Choroid plexus epithelial cell (primary cell): Measurements from ENCODE around the gene TMEM175.

Experiments used
- DNase-seq: peaks from one replicate; pipeline ENCODE4 v3.0.0-alpha.2; 2010; ENCODE audit warnings: low read depth
- H3K4me3 ChIP-seq: 2 replicates; pipeline ENCODE4 v1.5.1; 2011; ENCODE audit warnings: low read depth, mild to moderate bottlenecking, control low read depth, low read length, moderate library complexity
- TF ChIP-seq, protein P1 (sequence below): conservative IDR thresholded peaks from 2 replicates; pipeline ENCODE4 v1.5.1; 2011; ENCODE audit warnings: low read depth, mild to moderate bottlenecking, control low read depth, inconsistent platforms, low read length, moderate library complexity

TMEM175 gene

DNA sequence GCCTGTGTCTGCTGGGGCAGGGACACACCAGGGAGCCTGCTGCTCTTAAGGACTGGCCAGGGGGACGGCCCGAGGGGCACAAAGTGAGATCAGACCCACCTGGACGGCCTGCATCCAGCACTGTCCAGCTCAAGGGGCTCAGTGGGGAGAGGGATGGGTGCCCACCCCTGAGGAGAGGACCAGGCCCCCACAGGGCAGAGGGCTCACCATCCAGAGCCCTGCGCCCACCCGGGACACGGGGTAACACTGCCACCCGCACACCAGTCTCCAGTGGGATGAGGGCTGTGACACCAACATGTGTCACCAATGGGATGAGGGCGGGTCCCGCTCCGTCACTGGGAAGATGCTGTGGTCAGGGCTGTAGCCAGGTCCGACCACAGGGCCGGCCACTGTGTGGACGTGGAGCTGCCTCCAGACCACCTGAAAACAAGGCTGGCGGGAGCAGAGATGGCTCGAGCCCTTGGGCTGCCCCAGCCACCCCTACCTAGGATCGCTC lies 27.9 kb downstream of the TMEM175 start:
- TF ChIP-seq, protein P1, sequence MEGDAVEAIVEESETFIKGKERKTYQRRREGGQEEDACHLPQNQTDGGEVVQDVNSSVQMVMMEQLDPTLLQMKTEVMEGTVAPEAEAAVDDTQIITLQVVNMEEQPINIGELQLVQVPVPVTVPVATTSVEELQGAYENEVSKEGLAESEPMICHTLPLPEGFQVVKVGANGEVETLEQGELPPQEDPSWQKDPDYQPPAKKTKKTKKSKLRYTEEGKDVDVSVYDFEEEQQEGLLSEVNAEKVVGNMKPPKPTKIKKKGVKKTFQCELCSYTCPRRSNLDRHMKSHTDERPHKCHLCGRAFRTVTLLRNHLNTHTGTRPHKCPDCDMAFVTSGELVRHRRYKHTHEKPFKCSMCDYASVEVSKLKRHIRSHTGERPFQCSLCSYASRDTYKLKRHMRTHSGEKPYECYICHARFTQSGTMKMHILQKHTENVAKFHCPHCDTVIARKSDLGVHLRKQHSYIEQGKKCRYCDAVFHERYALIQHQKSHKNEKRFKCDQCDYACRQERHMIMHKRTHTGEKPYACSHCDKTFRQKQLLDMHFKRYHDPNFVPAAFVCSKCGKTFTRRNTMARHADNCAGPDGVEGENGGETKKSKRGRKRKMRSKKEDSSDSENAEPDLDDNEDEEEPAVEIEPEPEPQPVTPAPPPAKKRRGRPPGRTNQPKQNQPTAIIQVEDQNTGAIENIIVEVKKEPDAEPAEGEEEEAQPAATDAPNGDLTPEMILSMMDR = no peak
- H3K4me3 ChIP-seq = no peak overlapping the region

DNA sequence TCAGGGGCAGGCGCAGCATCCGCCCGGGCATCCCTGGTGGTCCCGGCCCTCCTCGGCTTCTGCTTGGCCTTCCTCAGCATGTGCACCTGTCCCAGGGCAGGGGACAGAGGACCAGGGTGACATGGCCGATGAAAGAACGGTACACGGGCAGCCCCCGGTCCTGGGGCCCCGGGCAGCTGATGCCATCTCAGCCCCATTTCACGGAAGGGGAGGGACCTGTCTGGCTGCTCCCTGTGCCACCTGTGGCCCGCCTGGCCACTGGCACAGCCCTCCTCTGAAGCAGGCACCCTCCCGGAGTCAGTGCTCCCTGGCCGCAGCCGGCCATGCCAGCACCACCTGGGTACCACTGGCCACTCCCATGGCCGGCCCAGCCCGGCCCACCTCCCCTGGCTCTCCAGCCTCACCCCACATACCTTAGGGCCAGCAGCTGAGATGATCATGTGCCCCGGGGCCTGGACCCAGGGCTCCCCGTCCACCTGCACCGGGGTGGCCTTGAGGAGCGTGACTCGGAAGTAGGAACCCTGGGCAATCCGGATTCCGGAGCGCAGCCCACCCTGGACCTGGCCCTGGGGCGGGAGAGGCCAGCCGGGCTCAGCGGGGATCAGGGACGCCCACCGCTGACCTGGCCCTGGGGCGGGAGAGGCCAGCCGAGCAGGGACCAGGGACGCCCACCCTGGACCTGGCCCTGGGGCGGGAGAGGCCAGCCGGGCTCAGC lies 28.5 kb downstream of the TMEM175 start:
- TF ChIP-seq, protein P1 = no peak

More for the DNA sequence above, 27.9 kb downstream of the TMEM175 start:
- no peak for DNase-seq

DNA sequence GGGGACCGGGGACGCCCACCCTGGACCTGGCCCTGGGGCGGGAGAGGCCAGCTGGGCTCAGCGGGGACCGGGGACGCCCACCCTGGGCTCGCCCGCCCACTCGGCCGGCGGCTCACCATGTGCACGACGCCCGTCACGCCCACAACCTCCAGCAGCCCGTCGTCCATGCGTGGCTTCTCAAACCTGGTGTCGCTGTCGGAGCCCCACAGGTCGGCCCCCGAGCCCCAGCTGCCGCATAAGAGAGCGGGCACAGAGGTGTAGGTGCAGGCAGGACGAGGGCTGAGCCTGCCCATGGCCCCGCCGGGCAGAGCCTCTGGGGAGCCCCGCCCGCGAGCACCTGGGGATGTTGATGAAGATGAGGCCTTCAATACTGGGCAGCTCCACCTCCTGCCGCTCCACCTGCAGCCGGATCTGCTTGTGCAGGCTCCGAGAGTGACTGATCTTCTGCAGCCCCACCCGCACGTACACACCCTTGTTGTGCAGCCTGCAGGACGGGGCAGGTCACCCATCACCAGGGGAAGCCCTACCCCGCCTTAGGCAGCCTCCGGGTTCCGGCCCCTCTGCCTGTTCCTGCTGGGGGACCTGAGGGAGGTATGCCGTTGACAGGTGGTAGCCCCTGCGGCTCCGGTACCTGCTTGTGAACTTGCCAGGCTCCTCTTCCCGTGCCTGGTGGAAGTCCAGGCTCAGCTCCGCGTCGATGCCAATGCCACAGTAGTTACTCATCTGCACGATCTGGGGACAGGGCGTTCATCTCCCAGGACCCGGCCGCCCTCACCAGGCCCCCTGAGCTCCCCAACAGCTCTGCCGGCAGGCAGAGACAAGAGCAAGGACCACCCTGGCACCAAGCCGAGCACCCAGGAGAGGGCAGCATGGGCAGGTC lies 29.3 kb downstream of the TMEM175 start:
- H3K4me3 ChIP-seq = no peak overlapping the region
- TF ChIP-seq, protein P1 = no peak
- DNase-seq = no peak

More for the DNA sequence above, 28.5 kb downstream of the TMEM175 start:
- DNase-seq = no peak
- no peak overlapping the region for H3K4me3 ChIP-seq

DNA sequence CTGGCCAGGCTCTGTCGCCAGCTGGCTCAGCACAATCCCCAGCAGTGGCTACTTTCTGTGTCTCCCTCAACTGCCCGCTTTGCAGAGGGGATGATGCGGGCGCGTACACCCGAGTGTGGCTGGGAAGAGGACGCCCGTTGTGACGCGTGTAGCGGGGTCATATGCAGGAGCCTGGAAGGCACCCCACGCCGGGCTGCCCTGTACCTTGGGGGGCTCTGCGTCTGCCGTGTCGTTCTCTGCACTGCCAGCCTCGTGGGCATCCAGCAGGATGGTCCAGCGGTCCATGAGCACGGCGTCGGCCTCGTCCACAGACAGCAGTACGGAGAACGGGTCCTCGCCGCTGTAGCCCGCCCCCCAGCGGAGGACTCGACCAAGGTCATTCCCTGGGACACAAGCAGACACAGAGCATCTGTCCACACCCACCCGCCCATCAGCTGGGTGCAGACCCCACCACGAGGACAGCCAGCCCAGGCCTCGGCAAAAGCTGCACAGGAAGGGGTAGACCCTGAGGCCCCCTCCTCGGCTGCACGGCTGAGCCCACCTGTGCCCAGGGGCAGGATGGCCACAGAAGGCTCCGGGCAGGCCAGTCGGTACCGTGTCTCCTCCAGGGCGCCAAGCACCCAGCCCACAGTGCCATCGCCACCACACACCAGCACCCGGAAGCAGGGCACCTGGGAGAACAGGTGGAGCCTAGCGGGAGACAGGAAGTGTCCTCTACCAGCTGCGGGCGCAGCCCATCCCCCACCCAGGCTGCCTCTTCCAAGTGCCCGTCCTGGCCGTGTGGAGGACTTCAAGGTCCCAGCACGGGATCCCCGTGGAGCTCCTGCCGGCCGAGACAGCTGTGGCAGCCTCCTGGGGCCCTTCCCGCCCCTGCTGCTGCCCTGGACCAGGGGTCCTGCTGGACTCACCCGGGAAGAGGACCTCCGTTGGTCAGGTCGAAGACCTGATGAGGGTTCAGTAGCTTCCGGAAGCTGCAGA lies 30.3 kb downstream of the TMEM175 start:
- DNase-seq = no peak
- TF ChIP-seq, protein P1 = no peak
- no peak overlapping the region for H3K4me3 ChIP-seq

DNA sequence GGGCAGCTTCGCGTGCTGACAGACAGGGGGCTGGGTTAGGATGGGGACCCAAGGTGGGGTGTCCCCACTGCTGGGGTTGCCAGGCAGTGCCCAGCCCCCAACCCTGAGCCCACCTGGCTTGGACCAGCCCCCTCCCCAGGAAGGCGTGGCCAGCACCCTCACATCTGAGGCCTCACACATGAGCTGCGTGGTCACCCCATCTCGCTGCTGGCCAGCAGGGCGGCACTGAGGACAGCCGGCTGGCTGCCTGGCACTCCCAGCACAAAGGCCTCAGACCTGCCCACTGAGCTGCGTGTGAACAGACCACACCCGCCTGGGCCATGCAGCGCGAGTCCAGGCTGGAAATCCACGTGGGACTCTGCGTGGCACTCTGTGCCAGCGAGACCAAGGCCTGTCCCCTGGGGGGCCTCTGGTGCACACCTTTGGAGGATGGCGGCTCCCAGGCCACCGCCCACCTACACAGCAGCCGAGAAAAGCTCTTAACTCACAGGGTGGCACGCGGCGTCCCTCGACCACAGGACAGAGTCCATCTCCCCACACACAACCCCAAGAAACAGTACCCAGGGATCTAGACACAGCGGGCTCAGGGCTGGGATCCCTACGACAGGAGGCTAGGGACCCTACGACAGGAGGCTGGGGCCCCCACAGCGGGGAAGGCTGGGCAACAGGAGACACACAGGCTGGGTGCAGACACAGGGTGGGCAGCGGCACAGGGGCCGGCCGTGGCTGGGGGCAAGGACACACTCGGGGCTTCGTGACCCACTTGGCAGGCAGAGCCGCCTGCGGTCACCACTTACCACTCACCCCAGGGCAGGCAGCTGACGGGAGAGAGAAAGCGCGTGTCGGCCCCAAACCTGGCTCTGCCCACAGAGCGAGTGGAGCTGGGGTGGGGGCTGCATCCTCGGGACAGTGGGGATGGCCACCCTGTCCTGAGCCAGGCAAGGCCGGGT lies 31.3 kb downstream of the TMEM175 start:
- no peak overlapping the region for H3K4me3 ChIP-seq
- no peak for DNase-seq
- TF ChIP-seq, protein P1 = no peak
